Hematopoietic multipotent progenitor cell treated with erythropoietin and hydrocortisone succinate and interleukin-3 and kit ligand, for 15 days (in vitro differentiated cells): ENCODE results near the gene SUSD1.
"Not testable (repeated sequence)": the region's sequence is repeated elsewhere in the genome, so short reads cannot be mapped to it uniquely, and the experiment has no call there.

Experiments
- DNase-seq: peaks from one replicate; pipeline ENCODE4 v3.0.0-alpha.2; 2015; ENCODE audit warnings: low spot score

Gene SUSD1

GRCh38 chr9:112094948-112095681, 80.0 kb downstream of the SUSD1 start:
- peak; percentile 46 for DNase-seq

- no peak for DNase-seq
These were observed 80.9 kb downstream of the SUSD1 start for GRCh38 chr9:112094241-112094640.

GRCh38 chr9:112093870-112094216, 81.3 kb downstream of the SUSD1 start:
- no peak for DNase-seq

GRCh38 chr9:112093147-112093869, 81.8 kb downstream of the SUSD1 start:
- DNase-seq, result peak; percentile 23

GRCh38 chr9:112091810-112092209, 83.3 kb downstream of the SUSD1 start:
- DNase-seq, result no peak

- no peak for DNase-seq
These were observed 87.6 kb downstream of the SUSD1 start for GRCh38 chr9:112087506-112087905.

- peak; percentile 49 for DNase-seq
These were observed 88.5 kb downstream of the SUSD1 start for GRCh38 chr9:112086627-112087026.

GRCh38 chr9:112084907-112085306, 90.2 kb downstream of the SUSD1 start:
- DNase-seq, result no peak

- DNase-seq, result no peak
These were observed 90.8 kb downstream of the SUSD1 start for GRCh38 chr9:112084334-112084733.

- no peak for DNase-seq
These were observed 93.0 kb downstream of the SUSD1 start for GRCh38 chr9:112081918-112082729.

- no peak for DNase-seq
These were observed 94.1 kb downstream of the SUSD1 start for GRCh38 chr9:112080831-112081542.

GRCh38 chr9:112078432-112078831, 96.7 kb downstream of the SUSD1 start:
- no peak for DNase-seq

- no peak for DNase-seq
These were observed 98.3 kb downstream of the SUSD1 start for GRCh38 chr9:112076814-112077213.

- DNase-seq, result no peak
These were observed 100.1 kb downstream of the SUSD1 start for GRCh38 chr9:112075009-112075378.

GRCh38 chr9:112074250-112075008, 100.7 kb downstream of the SUSD1 start:
- DNase-seq, result peak; percentile 65

- DNase-seq, result not testable (repeated sequence)
These were observed 101.4 kb downstream of the SUSD1 start for GRCh38 chr9:112073639-112074173.

GRCh38 chr9:112072721-112073638, 102.1 kb downstream of the SUSD1 start:
- DNase-seq, result no peak

- DNase-seq, result no peak
These were observed 105.6 kb downstream of the SUSD1 start for GRCh38 chr9:112069318-112070169.
